Activated T-helper 17 cell treated with anti-CD3 and anti-CD28 coated beads, Interleukin-2, amount 50 U/mL, for 72 hours (primary cell): ENCODE data around the gene GSTCD. TPM values are rescaled to one million over a fixed set of nuclear protein-coding genes. Genes with fewer than 3 reads are reported as not detected.
A peak's percentile ranks its signal among the peaks of the same experiment; 100 is the strongest.
"Not testable (repeated sequence)": the region's sequence is repeated elsewhere in the genome, so short reads cannot be mapped to it uniquely, and the experiment has no call there.

Experiments
- ATAC-seq: fragments of 150-1000 bp; cut with Tn5 transposase; replicated peaks from 2 replicates; pipeline ENCODE4 v1.10.0; 2021; ENCODE audit warnings: mild to moderate bottlenecking, moderate library complexity
- H3K27ac Mint-ChIP-seq: one replicate; pipeline ENCODE4 v1.8.0; 2022; ENCODE audit warnings: mixed read lengths
- H3K27me3 Mint-ChIP-seq: one replicate; pipeline ENCODE4 v1.8.0; 2022; ENCODE audit warnings: mixed read lengths
- H3K36me3 Mint-ChIP-seq: one replicate; pipeline ENCODE4 v1.8.0; 2022; ENCODE audit warnings: low read depth, mild to moderate bottlenecking, mixed read lengths
- H3K4me1 Mint-ChIP-seq: one replicate; pipeline ENCODE4 v1.8.0; 2022; ENCODE audit warnings: mixed read lengths
- H3K4me3 Mint-ChIP-seq: one replicate; pipeline ENCODE4 v1.8.0; 2022; ENCODE audit warnings: mild to moderate bottlenecking, mixed read lengths
- H3K9me3 Mint-ChIP-seq: one replicate; pipeline ENCODE4 v1.8.0; 2022; ENCODE audit warnings: mixed read lengths
- total RNA-seq, 2 donors: library from RNA; stranded (reverse); gene quantifications; one replicate each; pipeline ENCODE4 v1.2.3, GENCODE V29; 2022

GSTCD gene
- total RNA-seq, 2 donors from 2014 or later = 8.2 to 11.1 TPM

DNA sequence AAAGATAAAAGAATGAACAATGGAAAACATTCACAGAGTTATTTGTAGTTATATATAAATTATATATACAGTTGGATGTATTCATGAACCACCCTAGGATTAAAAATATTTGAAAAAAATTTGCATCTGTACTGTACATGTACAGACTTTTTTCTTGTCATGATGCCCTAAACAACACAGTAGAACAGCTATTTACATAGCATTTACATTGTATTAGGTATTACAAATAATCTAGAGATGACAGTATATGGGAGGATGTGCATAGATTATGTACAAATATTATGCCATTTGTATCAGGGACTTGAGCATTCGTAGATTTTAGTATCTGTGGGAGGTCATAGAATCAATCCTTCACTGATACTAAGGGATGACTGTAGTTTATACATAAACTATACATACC lies 44.8 kb downstream of the GSTCD start:
- no peaks in the 10 kb centered on the region for H3K4me1 Mint-ChIP-seq
- H3K4me3 Mint-ChIP-seq = no peak overlapping the region
- H3K27ac Mint-ChIP-seq = no peak overlapping the region

DNA sequence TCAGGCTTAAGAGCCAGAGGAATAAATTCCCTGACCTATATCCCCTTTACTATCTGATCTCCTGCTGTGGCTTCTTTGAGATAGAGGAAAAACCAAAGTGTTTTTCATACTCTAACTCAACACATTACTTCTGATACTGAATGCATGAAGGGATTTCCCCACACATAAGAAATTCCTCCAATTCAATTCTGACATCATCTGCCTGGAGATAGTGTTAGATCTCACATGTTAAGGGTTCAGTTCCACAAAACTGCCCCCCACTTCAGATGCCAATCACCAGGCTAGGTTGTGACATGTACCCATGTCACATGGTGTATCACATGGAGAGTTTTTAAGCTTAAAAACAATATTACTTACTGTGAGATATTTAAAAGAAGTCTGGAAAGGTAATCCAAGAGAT lies 46.8 kb downstream of the GSTCD start:
- H3K4me3 Mint-ChIP-seq = no peak overlapping the region
- H3K27ac Mint-ChIP-seq = no peak overlapping the region
- H3K27me3 Mint-ChIP-seq = no peaks in the 10 kb centered on the region
- ATAC-seq = no peak
- no peaks in the 10 kb centered on the region for H3K4me1 Mint-ChIP-seq
- H3K9me3 Mint-ChIP-seq = no peaks in the 10 kb centered on the region
- H3K36me3 Mint-ChIP-seq = no peaks in the 10 kb centered on the region

More for the DNA sequence above, 44.8 kb downstream of the GSTCD start:
- no peaks in the 10 kb centered on the region for H3K36me3 Mint-ChIP-seq
- H3K9me3 Mint-ChIP-seq = no peaks in the 10 kb centered on the region
- no peaks in the 10 kb centered on the region for H3K27me3 Mint-ChIP-seq
- no peak for ATAC-seq

DNA sequence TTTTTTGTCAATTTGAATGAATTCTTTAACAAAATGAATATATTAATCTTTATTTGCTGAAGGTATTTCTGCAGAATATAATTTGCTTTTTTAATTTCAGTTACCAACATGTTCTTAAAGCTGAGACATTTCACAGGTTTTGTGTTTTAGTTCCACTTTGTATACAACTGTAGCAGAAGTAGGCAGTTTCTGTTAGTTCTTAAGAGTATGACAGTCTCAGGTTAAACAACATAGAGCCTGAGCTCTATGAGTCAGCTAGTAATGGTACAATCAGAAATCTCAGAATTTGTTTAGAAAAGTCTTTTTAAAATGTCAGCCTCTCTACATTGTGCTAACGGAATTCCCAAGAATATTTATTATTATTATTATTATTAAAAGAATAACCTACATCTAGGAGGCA lies 50.4 kb downstream of the GSTCD start:
- no peaks in the 10 kb centered on the region for H3K27me3 Mint-ChIP-seq
- no peaks in the 10 kb centered on the region for H3K4me1 Mint-ChIP-seq
- no peak overlapping the region for H3K4me3 Mint-ChIP-seq
- ATAC-seq = no peak
- no peaks in the 10 kb centered on the region for H3K9me3 Mint-ChIP-seq
- H3K36me3 Mint-ChIP-seq = no peaks in the 10 kb centered on the region
- no peak overlapping the region for H3K27ac Mint-ChIP-seq

DNA sequence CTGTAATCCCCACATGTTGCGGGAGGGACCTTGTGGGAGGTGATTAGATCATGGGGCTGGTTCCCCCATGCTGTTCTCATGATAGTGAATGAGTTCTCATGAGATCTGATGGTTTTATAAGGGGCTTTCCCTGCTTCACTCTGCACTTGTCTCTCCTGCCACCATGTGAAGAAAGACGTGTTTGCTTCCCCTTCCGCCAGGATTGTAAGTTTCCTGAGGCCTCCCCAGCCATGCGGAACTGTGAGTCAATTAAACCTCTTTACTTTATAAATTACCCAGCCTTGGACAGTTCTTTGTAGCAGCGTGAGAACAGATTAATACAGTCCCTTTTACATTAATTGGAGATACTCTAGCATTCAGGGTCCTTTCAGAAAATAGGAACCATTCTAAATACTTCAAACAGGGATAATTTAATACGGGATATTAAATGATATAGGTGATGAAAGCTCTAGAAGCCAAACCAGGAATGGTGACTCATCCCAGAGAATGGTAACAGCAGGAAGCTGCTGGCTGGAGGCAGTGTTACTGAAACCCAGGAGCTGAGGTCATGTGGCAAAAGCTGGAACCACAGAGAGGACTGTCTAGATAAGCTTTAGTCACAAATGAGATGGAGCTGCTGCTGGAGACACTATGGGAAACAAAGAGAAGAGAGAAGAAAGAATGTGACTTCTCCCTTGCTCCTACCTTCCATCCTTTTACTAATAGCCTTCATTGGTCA lies 57.3 kb downstream of the GSTCD start:
- no peaks in the 10 kb centered on the region for H3K9me3 Mint-ChIP-seq
- no peaks in the 10 kb centered on the region for H3K27me3 Mint-ChIP-seq
- H3K36me3 Mint-ChIP-seq = no peaks in the 10 kb centered on the region
- H3K27ac Mint-ChIP-seq = no peak overlapping the region
- ATAC-seq = peak; percentile 68
- no peak overlapping the region for H3K4me3 Mint-ChIP-seq
- H3K4me1 Mint-ChIP-seq = no peaks in the 10 kb centered on the region

DNA sequence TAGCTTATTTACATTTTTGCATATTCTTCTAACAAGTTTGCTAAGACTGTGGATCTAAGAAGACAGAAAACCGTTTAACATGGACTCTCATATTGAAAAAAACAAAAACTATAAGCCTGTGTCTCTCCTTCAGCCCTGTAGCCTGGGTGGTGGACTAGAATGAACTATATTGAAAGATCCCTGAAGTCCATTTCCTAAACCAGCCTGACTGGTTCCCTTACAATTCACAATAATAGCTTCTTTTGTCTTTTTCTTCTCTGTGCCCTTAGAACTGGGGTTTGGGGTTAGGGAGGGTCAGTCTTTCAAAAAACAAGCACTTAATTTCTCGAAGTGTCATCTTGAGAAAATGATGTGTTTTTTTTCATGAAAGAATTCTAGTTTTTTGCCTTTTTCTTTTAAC lies 59.0 kb downstream of the GSTCD start:
- ATAC-seq = no peak
- H3K9me3 Mint-ChIP-seq = no peaks in the 10 kb centered on the region
- H3K27ac Mint-ChIP-seq = no peak overlapping the region
- no peaks in the 10 kb centered on the region for H3K36me3 Mint-ChIP-seq
- H3K4me1 Mint-ChIP-seq = no peaks in the 10 kb centered on the region
- no peak overlapping the region for H3K4me3 Mint-ChIP-seq
- no peaks in the 10 kb centered on the region for H3K27me3 Mint-ChIP-seq

DNA sequence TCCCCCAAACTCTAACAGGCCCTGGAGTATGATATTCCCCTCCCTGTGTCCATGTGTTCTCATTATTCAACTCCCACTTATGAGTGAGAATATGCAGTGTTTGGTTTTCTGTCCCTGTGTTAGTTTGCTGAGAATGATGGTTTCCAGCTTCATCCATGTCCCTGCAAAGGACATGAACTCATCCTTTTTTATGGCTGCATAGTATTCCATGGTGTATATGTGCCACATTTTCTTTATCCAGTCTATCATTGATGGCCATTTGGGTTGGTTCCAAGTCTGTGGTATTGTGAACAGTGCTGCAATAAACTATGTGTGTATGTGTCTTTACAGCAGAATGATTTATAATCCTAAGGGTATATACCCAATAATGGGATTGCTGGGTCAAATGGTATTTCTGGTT lies 61.9 kb downstream of the GSTCD start:
- H3K4me3 Mint-ChIP-seq, H3K27ac Mint-ChIP-seq, H3K9me3 Mint-ChIP-seq, H3K36me3 Mint-ChIP-seq, H3K27me3 Mint-ChIP-seq, H3K4me1 Mint-ChIP-seq, ATAC-seq: not testable (repeated sequence)

DNA sequence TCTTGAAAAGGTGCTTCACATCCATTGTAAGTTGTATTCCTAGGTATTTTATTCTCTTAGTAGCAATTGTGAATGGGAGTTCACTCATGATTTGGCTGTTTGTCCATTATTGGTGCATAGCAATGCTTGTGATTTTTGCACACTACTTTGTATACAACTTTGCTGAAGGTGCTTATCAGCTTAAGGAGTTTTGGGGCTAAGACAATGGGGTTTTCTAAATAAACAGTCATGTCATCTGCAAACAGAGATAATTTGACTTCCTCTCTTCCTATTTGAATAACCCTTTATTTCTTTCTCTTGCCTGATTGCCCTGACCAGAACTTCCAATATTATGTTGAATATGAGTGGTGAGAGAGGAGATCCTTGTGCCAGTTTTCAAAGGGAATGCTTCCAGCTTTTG lies 63.5 kb downstream of the GSTCD start:
- H3K4me3 Mint-ChIP-seq, H3K27ac Mint-ChIP-seq, H3K4me1 Mint-ChIP-seq, H3K27me3 Mint-ChIP-seq, ATAC-seq, H3K9me3 Mint-ChIP-seq, H3K36me3 Mint-ChIP-seq: not testable (repeated sequence)

DNA sequence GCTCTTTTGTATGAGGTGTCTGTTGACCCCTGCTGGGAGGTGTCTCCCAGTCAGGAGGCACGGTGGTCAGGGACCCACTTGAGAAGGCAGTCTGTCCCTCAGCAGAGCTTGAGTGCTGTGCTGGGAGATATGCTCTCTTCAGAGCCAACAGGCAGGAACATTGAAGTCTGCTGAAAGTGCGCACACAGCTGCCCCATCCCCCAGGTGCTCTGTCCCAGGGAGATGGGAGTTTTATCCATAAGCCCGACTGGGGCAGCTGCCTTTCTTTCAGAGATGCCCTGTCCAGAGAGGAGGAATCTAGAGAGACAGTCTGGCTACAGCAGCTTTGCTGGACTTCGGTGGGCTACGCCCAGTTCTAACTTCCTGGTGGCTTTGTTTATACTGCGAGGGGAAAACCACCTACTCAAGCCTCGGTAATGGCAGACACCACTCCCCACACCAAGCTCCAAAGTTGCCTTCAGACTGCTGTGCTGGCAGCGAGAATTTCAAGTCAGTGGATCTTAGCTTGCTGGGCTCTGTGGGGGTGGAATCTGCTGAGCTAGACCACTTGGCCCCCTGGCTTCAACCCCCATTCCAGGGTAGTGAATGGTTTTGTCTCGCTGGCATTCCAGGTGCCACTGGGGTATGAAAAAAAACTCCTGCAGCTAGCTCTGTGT lies 67.3 kb downstream of the GSTCD start:
- H3K9me3 Mint-ChIP-seq, ATAC-seq, H3K4me3 Mint-ChIP-seq, H3K4me1 Mint-ChIP-seq, H3K36me3 Mint-ChIP-seq, H3K27ac Mint-ChIP-seq, H3K27me3 Mint-ChIP-seq: not testable (repeated sequence)

DNA sequence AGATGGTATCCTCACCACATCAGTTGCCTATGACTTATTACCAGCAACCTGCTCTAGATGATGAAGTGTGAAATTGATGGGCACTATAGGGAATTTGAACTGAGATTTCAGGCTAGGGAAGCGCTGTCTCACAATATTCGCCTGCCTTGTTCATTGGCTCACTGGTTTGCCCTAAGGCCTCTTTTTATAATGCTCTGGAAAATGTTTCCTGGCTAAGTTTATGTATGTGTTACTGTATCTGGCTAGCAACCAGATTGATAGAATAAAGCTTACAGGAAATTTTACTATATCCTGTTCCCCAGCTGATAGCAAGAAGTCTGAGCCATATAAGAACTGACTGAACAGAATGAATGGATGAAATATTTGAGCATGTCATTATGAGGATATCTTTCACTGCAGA lies 71.6 kb downstream of the GSTCD start:
- Mint-ChIP-seq H3K4me1 (no peaks in the 10 kb centered on the region), H3K27ac (no peak overlapping the region), H3K36me3 (no peaks in the 10 kb centered on the region), H3K4me3 (no peak overlapping the region), H3K27me3 (no peaks in the 10 kb centered on the region), H3K9me3 (no peaks in the 10 kb centered on the region)
- ATAC-seq = no peak

DNA sequence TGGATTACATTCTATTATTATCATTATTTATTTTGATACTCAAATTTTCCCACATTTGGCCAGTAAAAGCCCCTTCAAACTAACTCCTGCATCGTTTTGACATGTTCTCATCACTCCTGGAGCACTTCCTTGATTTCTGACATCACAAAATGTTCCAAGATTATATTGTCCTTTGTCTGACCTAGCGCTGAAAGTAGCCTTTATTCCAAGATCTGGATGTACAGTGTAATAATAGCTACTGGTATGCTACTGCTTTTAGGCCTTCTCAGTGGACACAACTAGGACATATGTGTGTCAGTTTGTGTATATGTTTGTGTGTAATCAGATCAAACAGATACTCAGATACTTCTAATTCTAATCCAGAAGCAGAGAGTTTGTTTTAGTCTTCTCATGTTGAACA lies 76.2 kb downstream of the GSTCD start:
- Mint-ChIP-seq H3K4me3 (no peak overlapping the region), H3K36me3 (no peaks in the 10 kb centered on the region), H3K9me3 (no peaks in the 10 kb centered on the region), H3K4me1 (no peaks in the 10 kb centered on the region), H3K27me3 (no peaks in the 10 kb centered on the region), H3K27ac (no peak overlapping the region)
- no peak for ATAC-seq

DNA sequence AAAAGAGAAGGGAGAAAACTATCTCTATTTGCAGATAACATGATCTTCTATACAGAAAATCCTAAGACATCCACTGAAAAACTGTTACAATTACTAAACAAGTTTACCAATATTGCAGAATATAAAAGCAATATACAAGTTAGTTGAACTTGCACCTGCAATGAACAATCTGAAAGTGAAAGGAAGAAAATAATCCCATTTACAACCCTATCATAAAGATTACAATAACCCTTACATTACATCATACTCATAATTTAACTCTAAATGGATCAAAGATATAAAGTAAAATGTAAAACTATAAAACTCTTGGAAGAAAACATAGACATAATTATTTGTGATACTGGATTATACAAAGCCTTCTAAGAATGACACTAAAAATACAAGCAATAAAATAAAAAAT lies 77.2 kb downstream of the GSTCD start:
- ATAC-seq = no peak
- no peaks in the 10 kb centered on the region for H3K36me3 Mint-ChIP-seq

DNA sequence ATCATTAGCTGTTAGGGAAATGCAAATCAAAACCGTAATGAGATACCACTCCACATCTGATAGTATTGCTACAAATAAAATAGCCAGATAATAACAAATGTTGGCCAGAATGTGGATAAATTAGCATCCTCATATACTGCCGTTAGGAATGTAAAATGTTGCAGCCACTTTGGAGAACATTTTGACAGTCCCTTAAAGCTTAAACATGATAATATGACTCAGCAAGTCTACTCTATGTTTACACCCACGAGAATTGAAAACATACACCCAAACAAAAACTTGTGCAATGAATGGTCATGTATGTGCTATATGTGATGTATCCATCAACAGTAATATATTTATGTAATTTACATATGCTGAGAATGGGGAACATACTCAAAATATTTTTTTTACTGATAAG lies 78.2 kb downstream of the GSTCD start:
- Mint-ChIP-seq H3K27me3 (no peaks in the 10 kb centered on the region), H3K4me1 (no peaks in the 10 kb centered on the region), H3K4me3 (no peak overlapping the region), H3K36me3 (no peaks in the 10 kb centered on the region), H3K9me3 (no peaks in the 10 kb centered on the region), H3K27ac (no peak overlapping the region)
- no peak for ATAC-seq

More for the DNA sequence above, 77.2 kb downstream of the GSTCD start:
- Mint-ChIP-seq H3K27ac (no peak overlapping the region), H3K4me1 (no peaks in the 10 kb centered on the region), H3K9me3 (no peaks in the 10 kb centered on the region), H3K4me3 (no peak overlapping the region), H3K27me3 (no peaks in the 10 kb centered on the region)

DNA sequence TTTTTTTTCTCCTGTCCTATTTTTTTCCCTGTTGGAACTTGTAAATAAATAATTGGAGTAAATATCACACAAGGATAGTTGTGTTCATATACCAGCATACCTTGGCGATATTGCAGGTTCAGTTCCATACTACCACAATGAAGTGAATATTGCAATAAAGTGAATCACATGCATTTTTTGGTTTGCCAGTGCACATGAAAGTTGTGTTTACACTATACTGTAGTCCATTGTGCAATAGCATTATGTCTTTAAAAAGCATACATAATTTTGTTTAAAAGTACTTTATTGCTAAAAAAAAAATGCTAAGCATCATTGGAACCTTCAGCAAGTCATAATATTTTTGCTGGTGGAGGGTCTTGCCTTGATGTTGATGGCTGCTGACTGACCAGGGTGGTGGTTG lies 88.6 kb downstream of the GSTCD start:
- no peaks in the 10 kb centered on the region for H3K27me3 Mint-ChIP-seq
- peaks cover 4% of the 10 kb centered on the region for H3K36me3 Mint-ChIP-seq
- H3K9me3 Mint-ChIP-seq = peaks cover 10% of the 10 kb centered on the region
- H3K27ac Mint-ChIP-seq = no peak overlapping the region
- no peak for ATAC-seq
- no peaks in the 10 kb centered on the region for H3K4me1 Mint-ChIP-seq
- H3K4me3 Mint-ChIP-seq = no peak overlapping the region

DNA sequence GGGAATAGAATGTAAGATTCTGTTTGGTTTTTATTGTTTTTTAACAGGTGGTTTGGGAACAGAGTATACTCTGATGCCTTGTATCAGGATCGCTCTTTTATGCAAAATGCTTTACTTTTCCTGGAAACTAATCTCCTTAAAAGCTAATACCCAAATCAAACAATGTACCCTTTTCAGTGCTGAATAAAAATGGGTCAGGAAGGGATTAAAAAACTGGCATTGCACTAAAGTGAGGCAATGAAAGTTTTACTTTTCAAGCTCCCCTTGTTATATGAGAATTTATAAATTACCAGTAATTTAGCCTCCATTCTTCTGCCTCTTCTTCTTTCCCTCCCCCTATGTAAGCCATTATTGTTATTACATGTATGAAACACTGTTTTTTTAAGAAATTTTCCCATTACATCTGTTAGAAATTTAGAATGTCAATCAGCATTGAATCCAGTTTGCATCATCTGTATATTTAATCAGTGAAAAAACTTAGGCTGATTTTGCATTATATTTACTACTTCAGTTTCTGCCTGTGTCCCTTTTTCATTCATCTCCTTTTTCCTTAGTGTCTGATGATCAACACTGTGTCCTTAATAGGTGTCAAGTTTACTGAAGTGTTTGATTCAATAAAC lies 97.0 kb downstream of the GSTCD start:
- H3K4me1 Mint-ChIP-seq = no peaks in the 10 kb centered on the region
- ATAC-seq = no peak

DNA sequence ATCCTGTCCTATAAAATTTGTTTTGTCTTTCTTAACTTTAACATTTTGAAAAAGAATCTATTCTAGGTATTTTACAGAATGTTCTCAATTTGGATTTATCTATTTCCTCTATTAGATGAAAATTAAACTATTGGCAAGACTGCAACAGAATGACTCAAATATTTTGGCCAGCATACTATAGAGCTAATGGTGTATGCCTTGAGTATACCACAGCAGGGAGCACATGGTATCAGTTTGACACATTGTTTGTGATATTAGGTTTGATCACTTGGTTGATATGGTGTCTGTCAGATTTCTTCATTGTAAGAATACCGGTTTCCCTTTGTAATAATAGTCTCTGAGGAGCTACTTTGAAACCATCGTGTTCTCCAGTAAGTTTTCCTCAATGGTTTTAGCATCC lies 98.9 kb downstream of the GSTCD start:
- Mint-ChIP-seq H3K4me3 (no peak overlapping the region), H3K27ac (no peak overlapping the region), H3K36me3 (no peaks in the 10 kb centered on the region), H3K4me1 (no peaks in the 10 kb centered on the region), H3K9me3 (no peaks in the 10 kb centered on the region), H3K27me3 (no peaks in the 10 kb centered on the region)
- no peak for ATAC-seq

More for the DNA sequence above, 97.0 kb downstream of the GSTCD start:
- no peak overlapping the region for H3K27ac Mint-ChIP-seq
- H3K9me3 Mint-ChIP-seq = no peaks in the 10 kb centered on the region
- H3K36me3 Mint-ChIP-seq = no peaks in the 10 kb centered on the region
- H3K27me3 Mint-ChIP-seq = no peaks in the 10 kb centered on the region
- no peak overlapping the region for H3K4me3 Mint-ChIP-seq
